ENCODE measurements around the gene KAZN.

DNA sequence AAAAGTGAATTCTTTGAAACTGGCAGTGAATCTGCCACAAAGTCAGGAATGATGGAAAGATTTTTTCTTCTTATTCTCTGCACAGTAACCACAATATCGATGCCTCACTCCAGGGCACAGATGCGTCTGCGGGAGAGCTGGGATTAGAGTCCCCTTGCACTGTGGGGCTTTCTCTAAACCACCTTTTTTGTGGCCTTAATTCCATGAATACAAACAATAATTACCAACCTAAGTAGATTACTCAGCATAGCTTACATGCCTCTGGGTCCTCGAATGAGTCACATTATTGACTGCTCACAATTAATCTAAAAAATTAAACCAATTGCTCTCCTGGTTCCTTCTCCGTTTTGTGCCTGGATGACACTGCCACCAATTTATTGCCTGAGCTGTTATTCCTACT lies 125.8 kb downstream of the KAZN start:
- TF ChIP-seq JUN (IDR thresholded peaks at IDR 0.05; ENCODE audit: low read depth, low read length) (no peak), POLR2A (IDR thresholded peaks at IDR 0.05; ENCODE audit: control extremely low read depth in 1 of 2, low read depth in 2 of 2, low read length in 2 of 2) (no peak), SP1 (IDR thresholded peaks at IDR 0.05; ENCODE audit: low read depth, low read length) (no peak), CTCF (IDR thresholded peaks at IDR 0.05; ENCODE audit: control extremely low read depth in 1 of 3, insufficient read depth in 1 of 3, low read depth in 1 of 3, low read length in 3 of 3) (no peak), RNF2 (IDR thresholded peaks at IDR 0.05; ENCODE audit: borderline replicate concordance, low read depth, low read length, missing control alignments, poor library complexity, severe bottlenecking) (no peak), EP300 (IDR thresholded peaks at IDR 0.05; ENCODE audit: borderline replicate concordance in 1 of 2, low read depth in 2 of 2, low read length in 2 of 2) (no peak), POLR2AphosphoS5 (IDR thresholded peaks at IDR 0.05; ENCODE audit: low read depth, low read length) (no peak), SAP30 (IDR thresholded peaks at IDR 0.05; ENCODE audit: insufficient read depth, insufficient replicate concordance, low read length) (no peak)
- TF ChIP-seq, protein P1, sequence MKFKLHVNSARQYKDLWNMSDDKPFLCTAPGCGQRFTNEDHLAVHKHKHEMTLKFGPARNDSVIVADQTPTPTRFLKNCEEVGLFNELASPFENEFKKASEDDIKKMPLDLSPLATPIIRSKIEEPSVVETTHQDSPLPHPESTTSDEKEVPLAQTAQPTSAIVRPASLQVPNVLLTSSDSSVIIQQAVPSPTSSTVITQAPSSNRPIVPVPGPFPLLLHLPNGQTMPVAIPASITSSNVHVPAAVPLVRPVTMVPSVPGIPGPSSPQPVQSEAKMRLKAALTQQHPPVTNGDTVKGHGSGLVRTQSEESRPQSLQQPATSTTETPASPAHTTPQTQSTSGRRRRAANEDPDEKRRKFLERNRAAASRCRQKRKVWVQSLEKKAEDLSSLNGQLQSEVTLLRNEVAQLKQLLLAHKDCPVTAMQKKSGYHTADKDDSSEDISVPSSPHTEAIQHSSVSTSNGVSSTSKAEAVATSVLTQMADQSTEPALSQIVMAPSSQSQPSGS (IDR thresholded peaks at IDR 0.05; ENCODE audit: low read length): no peak
